GM21526 (cell line): Measurements from ENCODE around the gene CPNE2.

Source experiments
- ATAC-seq: cut with Tn5 transposase; IDR thresholded peaks from one replicate; pipeline ENCODE4 v1.9.1; 2021; ENCODE audit warnings: moderate library complexity; ENCODE audit not compliant: unreplicated experiment, low FRiP score

Gene CPNE2

GRCh38 chr16:57118461-57119084, 26.2 kb downstream of the CPNE2 start:
- ATAC-seq: no peak

DNA sequence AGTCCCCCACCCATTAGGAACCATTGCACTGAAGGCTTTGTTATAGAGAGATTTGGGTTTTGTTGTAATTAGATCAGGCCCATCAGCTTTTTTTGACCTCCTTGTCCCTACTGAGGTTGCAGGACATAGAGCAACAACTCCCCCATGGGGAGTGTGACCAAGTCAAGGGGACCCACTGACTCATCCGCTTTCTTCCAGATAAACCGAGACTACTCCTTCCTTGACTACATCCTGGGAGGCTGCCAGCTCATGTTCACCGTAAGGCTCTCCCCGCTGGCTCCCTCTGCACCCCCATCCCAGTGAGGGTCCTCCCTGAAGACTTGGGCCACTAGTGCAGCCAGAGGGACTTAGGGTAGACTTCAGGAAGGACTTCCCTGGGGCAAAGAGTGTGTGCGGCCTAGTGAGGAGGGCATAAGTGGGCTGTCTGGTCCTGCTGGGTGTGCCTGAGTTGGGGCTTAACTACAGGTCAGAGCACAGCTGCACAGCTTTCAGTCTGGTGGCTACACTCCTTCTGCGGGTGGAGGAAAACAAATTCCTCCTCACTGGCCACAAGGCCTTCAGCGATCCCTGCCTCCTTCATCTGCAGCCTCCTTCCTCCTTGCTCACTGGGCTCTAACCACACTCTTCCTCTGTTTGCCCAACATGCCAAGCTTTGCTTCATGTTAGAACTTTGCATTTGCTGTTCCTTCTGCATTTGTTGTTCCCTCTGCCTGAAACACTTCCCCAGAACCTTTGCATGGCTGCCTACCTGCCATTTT, 31.0 kb downstream of the CPNE2 start:
- ATAC-seq: no peak

DNA sequence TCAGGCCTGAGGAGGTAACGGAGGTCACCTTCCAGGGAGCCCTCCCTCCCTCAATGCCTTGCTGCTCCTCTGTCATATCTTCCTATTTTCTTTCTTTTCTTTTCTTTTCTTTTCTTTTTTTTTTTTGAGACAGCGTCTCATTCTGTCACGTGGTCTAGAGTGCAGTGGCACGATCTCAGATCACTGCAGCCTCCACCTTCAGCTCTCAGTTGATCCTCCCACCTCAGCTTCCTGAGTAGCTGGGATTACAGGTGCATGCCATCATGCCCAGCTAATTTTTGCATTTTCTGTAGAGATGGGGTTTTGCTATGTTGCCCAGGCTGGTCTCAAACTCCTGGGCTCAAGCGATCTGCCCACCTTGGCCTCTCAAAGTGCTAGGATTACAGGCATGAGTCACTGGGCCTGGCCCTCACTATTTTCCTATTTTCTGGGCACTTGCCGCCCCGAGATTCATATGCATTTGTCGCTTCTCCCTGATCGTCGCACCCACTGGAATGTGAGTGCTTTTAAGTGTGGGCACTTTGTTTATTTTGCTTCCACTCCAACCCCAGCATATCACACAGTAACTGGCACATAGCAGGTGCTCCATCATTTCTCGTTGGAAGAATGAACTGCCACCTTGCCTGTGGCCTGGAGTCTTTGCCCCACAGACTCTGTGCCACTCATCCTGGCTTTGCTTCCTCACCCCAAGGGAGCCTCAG, 31.7 kb downstream of the CPNE2 start:
- ATAC-seq: no peak

- ATAC-seq: no peak
Observed at GRCh38 chr16:57125376-57125775, 33.0 kb downstream of the CPNE2 start.

DNA sequence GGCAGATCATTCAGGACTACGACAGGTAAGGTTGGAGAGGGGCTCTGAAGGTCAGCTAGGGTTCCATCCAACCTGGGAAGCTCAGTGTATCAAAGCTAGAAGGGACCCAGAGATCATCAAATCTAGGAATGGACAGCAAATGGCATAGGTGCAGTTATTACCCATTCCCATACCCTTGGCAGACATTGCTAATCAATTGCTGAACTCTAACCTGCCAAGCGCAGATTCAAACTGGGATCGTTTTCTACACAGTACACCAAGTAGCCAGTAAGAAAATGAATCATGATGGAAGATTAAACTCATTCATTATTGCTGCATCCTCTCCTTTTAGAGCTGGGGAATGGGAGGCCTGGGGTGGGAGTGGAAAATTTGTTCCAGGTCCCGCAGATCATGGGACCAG, 33.6 kb downstream of the CPNE2 start:
- ATAC-seq: no peak

GRCh38 chr16:57126411-57126810, 34.0 kb downstream of the CPNE2 start:
- no peak for ATAC-seq

GRCh38 chr16:57127037-57127763, 34.8 kb downstream of the CPNE2 start:
- ATAC-seq: no peak

DNA sequence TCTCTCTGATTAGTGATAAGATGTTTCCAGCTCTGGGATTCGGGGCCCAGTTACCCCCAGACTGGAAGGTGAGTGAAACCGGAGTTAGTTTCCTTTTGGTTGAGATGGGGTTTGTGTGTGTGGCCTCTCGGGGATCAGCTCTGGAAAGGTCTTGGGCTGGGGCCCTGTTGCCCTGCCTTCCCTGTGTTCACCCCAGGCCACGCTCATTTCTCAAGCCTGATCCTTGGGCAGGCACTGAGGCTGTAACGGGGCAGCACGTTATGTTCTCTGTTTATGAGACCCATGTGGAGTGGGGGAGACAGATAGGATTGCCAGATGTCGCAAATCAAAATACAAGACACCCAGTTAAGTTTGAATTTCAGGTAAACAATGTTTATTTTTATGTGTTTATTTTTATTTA, 35.5 kb downstream of the CPNE2 start:
- ATAC-seq: no peak

DNA sequence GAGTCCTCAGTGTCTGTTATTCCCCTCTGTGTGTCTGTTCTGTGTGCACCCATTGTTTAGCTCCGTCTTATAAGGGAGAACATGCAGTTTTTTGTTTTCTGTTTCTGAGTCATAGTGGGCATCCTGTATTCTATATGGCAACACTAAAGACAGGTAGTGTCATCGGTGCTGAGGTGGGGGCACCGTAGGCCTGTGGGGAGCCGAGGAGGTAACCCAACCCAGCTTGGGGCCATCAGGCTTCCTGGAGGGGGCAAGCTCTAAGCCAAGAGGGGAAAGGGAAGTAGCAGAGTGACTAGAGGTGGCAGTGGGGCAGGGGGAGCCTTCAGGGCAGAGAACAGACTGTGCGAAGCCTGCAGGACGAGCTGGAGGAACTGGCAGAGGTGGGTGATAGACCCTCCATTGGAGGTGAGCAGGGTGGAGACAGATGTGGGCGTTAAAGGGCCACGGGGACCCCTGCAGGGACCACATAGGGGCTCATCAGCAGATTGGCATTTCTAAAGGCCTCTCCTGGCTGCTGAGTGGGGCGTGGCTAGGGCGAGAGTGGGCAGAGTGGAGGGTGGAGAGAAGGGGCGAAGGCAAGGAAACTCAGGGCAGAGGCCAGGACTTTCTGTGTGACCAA, 36.5 kb downstream of the CPNE2 start:
- no peak for ATAC-seq

GRCh38 chr16:57130950-57131321, 38.6 kb downstream of the CPNE2 start:
- no peak for ATAC-seq

DNA sequence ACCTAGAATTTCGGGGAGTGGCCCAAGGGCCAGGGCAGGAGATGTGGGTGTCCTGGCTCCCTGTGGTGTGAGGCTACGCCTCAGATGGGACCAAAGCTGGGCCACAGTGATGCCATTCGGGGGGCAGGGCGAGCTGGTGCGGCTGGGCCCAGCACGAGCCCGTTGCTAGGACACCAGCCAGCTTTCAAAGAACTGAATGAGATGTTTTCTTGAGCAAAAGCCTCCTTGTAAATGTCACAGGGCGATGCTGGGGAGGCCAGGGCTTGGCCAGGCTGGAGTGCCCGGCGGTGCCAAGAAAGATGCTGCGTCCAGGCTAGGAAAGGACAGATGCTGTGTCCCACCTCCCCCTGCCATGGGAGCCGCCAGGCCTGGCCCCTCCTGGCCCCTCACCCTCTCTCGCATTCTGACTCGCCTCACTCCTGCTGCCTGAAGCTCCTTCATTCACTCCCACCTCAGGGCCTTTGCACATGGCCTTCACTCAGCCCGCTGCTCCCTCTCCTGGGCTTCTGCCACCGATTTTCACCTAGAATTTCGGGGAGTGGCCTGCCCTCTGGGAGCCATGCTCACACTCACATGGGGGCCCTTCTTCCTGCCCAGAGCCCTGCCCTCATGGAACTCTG, 39.1 kb downstream of the CPNE2 start:
- no peak for ATAC-seq

- no peak for ATAC-seq
Observed at GRCh38 chr16:57132470-57132869, 40.1 kb downstream of the CPNE2 start.

DNA sequence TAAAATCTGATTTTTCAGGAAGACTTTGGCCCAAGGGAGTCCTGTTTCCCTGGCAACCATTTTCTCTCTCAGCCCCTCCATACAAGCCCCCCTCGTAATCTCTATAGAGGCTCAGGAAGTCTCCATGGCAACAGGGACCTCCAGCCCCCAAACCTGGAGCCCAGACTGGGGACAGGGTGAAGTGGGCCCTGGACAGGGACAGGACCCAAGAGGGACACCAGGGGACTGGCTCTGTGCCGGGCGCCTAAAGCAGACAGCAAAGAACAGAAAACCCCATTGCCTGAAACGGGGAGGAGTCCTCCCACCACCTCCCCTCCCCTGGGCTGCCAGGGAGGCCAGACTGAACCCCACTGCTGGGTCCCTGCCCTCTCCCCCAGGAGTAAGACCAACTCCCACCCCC, 40.6 kb downstream of the CPNE2 start:
- ATAC-seq: no peak

- ATAC-seq: no peak
Observed at GRCh38 chr16:57133886-57134285, 41.5 kb downstream of the CPNE2 start.

DNA sequence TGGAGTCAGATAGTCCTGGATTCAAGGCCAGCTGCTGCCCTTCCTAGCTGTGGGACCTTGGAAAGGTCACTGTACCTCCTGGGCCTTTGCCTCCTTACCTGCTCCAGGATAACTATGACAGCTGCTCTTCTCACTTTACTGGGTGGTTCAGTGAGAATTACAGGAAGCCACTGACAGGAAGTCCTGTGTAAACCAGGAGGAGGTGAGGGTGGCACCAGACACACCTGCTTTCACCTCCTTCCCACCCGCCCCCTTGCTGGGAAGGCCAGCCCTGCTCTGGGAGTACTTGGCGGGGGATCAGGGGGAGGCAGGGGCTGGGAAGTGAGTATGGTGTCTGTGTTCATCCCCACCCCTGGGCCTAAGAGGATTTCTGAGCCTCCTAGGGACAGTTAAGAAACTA, 42.6 kb downstream of the CPNE2 start:
- ATAC-seq: no peak

DNA sequence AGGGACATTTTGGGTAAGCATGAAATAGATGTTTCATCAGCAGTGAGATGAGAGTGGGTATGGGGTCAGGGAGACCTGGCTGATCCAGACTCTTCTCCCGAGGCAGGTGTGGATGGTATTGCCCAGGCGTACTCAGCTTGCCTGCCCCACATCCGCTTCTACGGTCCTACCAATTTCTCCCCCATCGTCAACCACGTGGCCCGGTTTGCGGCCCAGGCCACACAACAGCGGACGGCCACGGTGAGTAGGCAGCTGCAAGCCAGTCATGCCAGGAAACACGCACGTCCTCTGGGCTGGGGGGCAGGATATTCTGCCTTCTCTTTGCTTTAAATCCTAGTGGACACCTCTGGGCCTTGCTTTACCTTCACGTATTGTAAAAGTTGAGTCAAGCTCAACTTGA, 44.7 kb downstream of the CPNE2 start:
- ATAC-seq: no peak

GRCh38 chr16:57137566-57138273, 45.3 kb downstream of the CPNE2 start:
- no peak for ATAC-seq

DNA sequence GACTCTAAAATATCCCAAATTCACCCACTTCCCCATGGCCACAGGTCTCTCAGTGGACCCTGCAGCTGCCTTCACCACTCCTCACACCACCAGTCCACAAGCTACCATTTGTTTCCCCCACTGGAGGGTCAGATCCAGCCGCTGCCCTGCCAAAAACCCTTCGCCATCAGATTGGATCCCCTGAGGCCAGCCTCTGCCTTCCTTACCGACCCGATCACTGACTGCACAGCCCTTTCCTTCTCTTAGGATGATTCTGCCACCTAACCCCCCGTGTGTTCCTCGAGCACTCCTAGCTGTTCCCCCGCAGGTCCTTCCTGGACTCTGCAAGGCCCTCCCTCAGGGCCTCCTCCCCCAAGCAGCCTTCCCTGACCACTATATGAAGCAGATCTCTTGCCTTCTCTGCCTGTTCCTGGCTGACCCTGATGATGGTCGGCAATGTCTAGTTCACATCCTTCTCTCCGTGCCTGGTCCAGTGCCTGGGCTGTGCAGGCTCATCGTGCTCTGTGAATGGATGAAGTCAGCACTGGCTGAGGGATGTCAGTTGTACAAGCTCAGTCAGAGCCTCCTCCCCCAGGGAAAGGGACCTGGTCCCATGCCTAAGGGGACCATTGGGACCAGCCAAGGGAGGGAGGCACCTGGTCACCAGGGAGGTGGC, 46.0 kb downstream of the CPNE2 start:
- no peak for ATAC-seq
